Prostate gland (tissue), 2 donors: ENCODE results near the gene NUDCD3.

Source experiments
- CTCF ChIP-seq, 4 experiments: fragments of 200-600 bp in 2 of 4; fragments of 450-650 bp in 2 of 4; sonication (generic) in 2 of 4; IDR thresholded peaks; 1 replicate in 3 of 4; 2 replicates in 1 of 4; pipeline ENCODE4 v1.5.1; 2016 to 2019; ENCODE audit warnings: antibody characterized with exemption in 4 of 4, mild to moderate bottlenecking in 2 of 4, moderate library complexity in 2 of 4
- POLR2A ChIP-seq: fragments of 450-650 bp; IDR thresholded peaks from one replicate; pipeline ENCODE4 v1.6.1; 2016; ENCODE audit warnings: antibody characterized with exemption, mild to moderate bottlenecking
- POLR2AphosphoS5 ChIP-seq: sonication (generic); formaldehyde crosslinking; IDR thresholded peaks from one replicate; pipeline ENCODE4 v1.6.1; 2017; ENCODE audit warnings: antibody characterized with exemption

GRCh38 chr7:44430054-44430453 is 60.4 kb downstream of the NUDCD3 start:
- TF ChIP-seq CTCF (IDR thresholded peaks at IDR 0.05), result no peak
- no peak for TF ChIP-seq POLR2A
- TF ChIP-seq POLR2AphosphoS5, result no peak
